Measurements from ENCODE around the gene NIPAL3.
"Not testable (repeated sequence)": the region's sequence is repeated elsewhere in the genome, so short reads cannot be mapped to it uniquely, and the experiment has no call there.

The NIPAL3 gene

GRCh38 chr1:24470592-24470991, 55.0 kb downstream of the NIPAL3 start:
- Mint-ChIP-seq H3K4me1 (ENCODE audit: low read depth) (no peaks in the 10 kb centered on the region), H3K4me3 (no peak overlapping the region), H3K27ac (no peak overlapping the region), H3K36me3 (ENCODE audit: low read depth) (peaks cover 31% of the 10 kb centered on the region), H3K27me3 (ENCODE audit: low read depth) (no peaks in the 10 kb centered on the region), H3K9me3 (no peaks in the 10 kb centered on the region)

GRCh38 chr1:24472527-24473251, 57.1 kb downstream of the NIPAL3 start:
- no peaks in the 10 kb centered on the region for H3K4me1 Mint-ChIP-seq (ENCODE audit: low read depth)
- no peak overlapping the region for H3K4me3 Mint-ChIP-seq
- peaks cover 15% of the 10 kb centered on the region for H3K36me3 Mint-ChIP-seq (ENCODE audit: low read depth)
- H3K27ac Mint-ChIP-seq = no peak overlapping the region
- H3K9me3 Mint-ChIP-seq = no peaks in the 10 kb centered on the region
- H3K27me3 Mint-ChIP-seq (ENCODE audit: low read depth) = no peaks in the 10 kb centered on the region

- no peaks in the 10 kb centered on the region for H3K9me3 Mint-ChIP-seq
- H3K27me3 Mint-ChIP-seq (ENCODE audit: low read depth) = no peaks in the 10 kb centered on the region
- no peak overlapping the region for H3K4me3 Mint-ChIP-seq
- no peaks in the 10 kb centered on the region for H3K4me1 Mint-ChIP-seq (ENCODE audit: low read depth)
- H3K27ac Mint-ChIP-seq = no peak overlapping the region
- H3K36me3 Mint-ChIP-seq (ENCODE audit: low read depth) = peaks cover 7% of the 10 kb centered on the region
These were observed 58.6 kb downstream of the NIPAL3 start for GRCh38 chr1:24474193-24474592.

GRCh38 chr1:24475700-24476099, 60.1 kb downstream of the NIPAL3 start:
- no peak overlapping the region for H3K27ac Mint-ChIP-seq

GRCh38 chr1:24476571-24476970, 61.0 kb downstream of the NIPAL3 start:
- H3K27me3 Mint-ChIP-seq (ENCODE audit: low read depth) = no peaks in the 10 kb centered on the region
- H3K4me1 Mint-ChIP-seq (ENCODE audit: low read depth) = peaks cover 10% of the 10 kb centered on the region
- peaks cover 7% of the 10 kb centered on the region for H3K36me3 Mint-ChIP-seq (ENCODE audit: low read depth)
- no peak overlapping the region for H3K4me3 Mint-ChIP-seq
- no peak overlapping the region for H3K27ac Mint-ChIP-seq
- no peaks in the 10 kb centered on the region for H3K9me3 Mint-ChIP-seq

More at GRCh38 chr1:24475700-24476099, 60.1 kb downstream of the NIPAL3 start:
- Mint-ChIP-seq H3K36me3 (ENCODE audit: low read depth) (peaks cover 7% of the 10 kb centered on the region), H3K4me1 (ENCODE audit: low read depth) (peaks cover 3% of the 10 kb centered on the region), H3K9me3 (no peaks in the 10 kb centered on the region), H3K27me3 (ENCODE audit: low read depth) (no peaks in the 10 kb centered on the region), H3K4me3 (no peak overlapping the region)

- H3K4me1 Mint-ChIP-seq (ENCODE audit: low read depth) = peaks cover 17% of the 10 kb centered on the region
- H3K27ac Mint-ChIP-seq = no peak overlapping the region
- H3K9me3 Mint-ChIP-seq = no peaks in the 10 kb centered on the region
- H3K27me3 Mint-ChIP-seq (ENCODE audit: low read depth) = no peaks in the 10 kb centered on the region
- H3K36me3 Mint-ChIP-seq (ENCODE audit: low read depth) = peaks cover 10% of the 10 kb centered on the region
- H3K4me3 Mint-ChIP-seq = no peak overlapping the region
These were observed 61.7 kb downstream of the NIPAL3 start for GRCh38 chr1:24477309-24477708.

GRCh38 chr1:24481101-24481500, 65.5 kb downstream of the NIPAL3 start:
- Mint-ChIP-seq H3K27me3 (ENCODE audit: low read depth) (no peaks in the 10 kb centered on the region), H3K4me3 (peak overlapping the region; percentile 49), H3K36me3 (ENCODE audit: low read depth) (peaks cover 15% of the 10 kb centered on the region), H3K27ac (peak overlapping the region; percentile 97), H3K4me1 (ENCODE audit: low read depth) (peaks cover 42% of the 10 kb centered on the region), H3K9me3 (no peaks in the 10 kb centered on the region)

GRCh38 chr1:24481843-24482610, 66.4 kb downstream of the NIPAL3 start:
- Mint-ChIP-seq H3K27ac (peak overlapping the region; percentile 97), H3K4me3 (peak overlapping the region; percentile 49), H3K36me3 (ENCODE audit: low read depth) (peaks cover 15% of the 10 kb centered on the region), H3K9me3 (no peaks in the 10 kb centered on the region), H3K27me3 (ENCODE audit: low read depth) (no peaks in the 10 kb centered on the region), H3K4me1 (ENCODE audit: low read depth) (peaks cover 51% of the 10 kb centered on the region)

- peak overlapping the region; percentile 84 for H3K27ac Mint-ChIP-seq
- no peak overlapping the region for H3K4me3 Mint-ChIP-seq
- peaks cover 5% of the 10 kb centered on the region for H3K9me3 Mint-ChIP-seq
These were observed 67.8 kb downstream of the NIPAL3 start for GRCh38 chr1:24483441-24483840.

GRCh38 chr1:24484199-24484598, 68.6 kb downstream of the NIPAL3 start:
- no peaks in the 10 kb centered on the region for H3K27me3 Mint-ChIP-seq (ENCODE audit: low read depth)
- H3K4me3 Mint-ChIP-seq = peak overlapping the region; percentile 5
- peaks cover 16% of the 10 kb centered on the region for H3K36me3 Mint-ChIP-seq (ENCODE audit: low read depth)
- H3K4me1 Mint-ChIP-seq (ENCODE audit: low read depth) = peaks cover 69% of the 10 kb centered on the region
- peak overlapping the region; percentile 75 for H3K27ac Mint-ChIP-seq
- peaks cover 5% of the 10 kb centered on the region for H3K9me3 Mint-ChIP-seq

More at GRCh38 chr1:24483441-24483840, 67.8 kb downstream of the NIPAL3 start:
- no peaks in the 10 kb centered on the region for H3K27me3 Mint-ChIP-seq (ENCODE audit: low read depth)
- peaks cover 63% of the 10 kb centered on the region for H3K4me1 Mint-ChIP-seq (ENCODE audit: low read depth)
- peaks cover 17% of the 10 kb centered on the region for H3K36me3 Mint-ChIP-seq (ENCODE audit: low read depth)

GRCh38 chr1:24486331-24487065, 70.9 kb downstream of the NIPAL3 start:
- peaks cover 11% of the 10 kb centered on the region for H3K36me3 Mint-ChIP-seq (ENCODE audit: low read depth)
- H3K4me3 Mint-ChIP-seq = peak overlapping the region; percentile 58
- H3K4me1 Mint-ChIP-seq (ENCODE audit: low read depth) = peaks cover 60% of the 10 kb centered on the region
- peaks cover 5% of the 10 kb centered on the region for H3K9me3 Mint-ChIP-seq
- H3K27ac Mint-ChIP-seq = peak overlapping the region; percentile 91
- peaks cover under 1% of the 10 kb centered on the region for H3K27me3 Mint-ChIP-seq (ENCODE audit: low read depth)

GRCh38 chr1:24487455-24487854, 71.9 kb downstream of the NIPAL3 start:
- Mint-ChIP-seq H3K27me3 (ENCODE audit: low read depth) (peaks cover 5% of the 10 kb centered on the region), H3K36me3 (ENCODE audit: low read depth) (peaks cover 9% of the 10 kb centered on the region), H3K4me3 (no peak overlapping the region), H3K9me3 (peaks cover 5% of the 10 kb centered on the region), H3K27ac (no peak overlapping the region), H3K4me1 (ENCODE audit: low read depth) (peaks cover 55% of the 10 kb centered on the region)

- not testable (repeated sequence) for H3K4me3 Mint-ChIP-seq; H3K36me3 Mint-ChIP-seq (ENCODE audit: low read depth); H3K27me3 Mint-ChIP-seq (ENCODE audit: low read depth); H3K9me3 Mint-ChIP-seq
- Mint-ChIP-seq H3K27ac (peak overlapping the region; percentile 77), H3K4me1 (ENCODE audit: low read depth) (peaks cover 49% of the 10 kb centered on the region)
These were observed 72.6 kb downstream of the NIPAL3 start for GRCh38 chr1:24488159-24488558.

GRCh38 chr1:24489674-24490073, 74.1 kb downstream of the NIPAL3 start:
- Mint-ChIP-seq H3K27ac (no peak overlapping the region), H3K9me3 (peaks cover 5% of the 10 kb centered on the region), H3K36me3 (ENCODE audit: low read depth) (peaks cover 4% of the 10 kb centered on the region), H3K4me1 (ENCODE audit: low read depth) (peaks cover 35% of the 10 kb centered on the region), H3K27me3 (ENCODE audit: low read depth) (peaks cover 5% of the 10 kb centered on the region), H3K4me3 (no peak overlapping the region)

Measured in T-helper 1 cell treated with Interleukin-12 subunit alpha and Interleukin-12 subunit beta and Interleukin-4 antibody, amounts not matched to agents 30 μg/mL and 1 μg/mL, for 36 hours (primary cell).